GM23338 (cell line): ENCODE data around the gene TSHZ3. TPM values are rescaled to one million over a fixed set of nuclear protein-coding genes. Genes with fewer than 3 reads are reported as not detected.

Source experiments
- ATAC-seq: fragments of 200-7000 bp; cut with Tn5 transposase; 3 replicates; pipeline ENCODE4 v1.9.1; 2020
- DNase-seq: peaks from one replicate; pipeline ENCODE4 v3.0.0-alpha.2; 2015; ENCODE audit warnings: low spot score
- H2AFZ ChIP-seq: fragments of 200-600 bp; sonication (generic); 2 replicates; pipeline ENCODE4 v1.8.0; 2016; ENCODE audit warnings: antibody characterized with exemption, mild to moderate bottlenecking, moderate library complexity
- H3F3A ChIP-seq: fragments of 200-600 bp; sonication (generic); replicated peaks from 2 replicates; pipeline ENCODE4 v1.8.0; 2017; ENCODE audit warnings: antibody characterized with exemption, mixed run types, low read depth
- H3K27ac ChIP-seq: fragments of 200-600 bp; sonication (generic); 2 replicates; pipeline ENCODE4 v1.6.1; 2016; ENCODE audit warnings: low read depth
- H3K27me3 ChIP-seq: fragments of 200-600 bp; sonication (generic); 2 replicates; pipeline ENCODE4 v1.8.0; 2016; ENCODE audit warnings: mild to moderate bottlenecking, mixed run types, moderate library complexity; ENCODE audit not compliant: insufficient read depth
- H3K36me3 ChIP-seq: fragments of 200-600 bp; sonication (generic); 2 replicates; pipeline ENCODE4 v1.8.0; 2016; ENCODE audit warnings: mild to moderate bottlenecking; ENCODE audit not compliant: insufficient read depth
- H3K4me1 ChIP-seq: fragments of 200-600 bp; sonication (generic); 2 replicates; pipeline ENCODE4 v1.8.0; 2016; ENCODE audit warnings: mild to moderate bottlenecking, moderate library complexity; ENCODE audit not compliant: insufficient read depth
- H3K4me2 ChIP-seq: fragments of 200-600 bp; sonication (generic); 2 replicates; pipeline ENCODE4 v1.7.1; 2017; ENCODE audit warnings: mixed run types
- H3K4me3 ChIP-seq: fragments of 200-600 bp; sonication (generic); 2 replicates; pipeline ENCODE4 v1.6.1; 2016; ENCODE audit warnings: mixed run types
- H3K79me2 ChIP-seq: fragments of 200-600 bp; sonication (generic); replicated peaks from 2 replicates; pipeline ENCODE4 v1.8.0; 2017; ENCODE audit warnings: mild to moderate bottlenecking; ENCODE audit not compliant: insufficient read depth
- H3K9me2 ChIP-seq: fragments of 200-600 bp; sonication (generic); 2 replicates; pipeline ENCODE4 v1.8.0; 2017; ENCODE audit not compliant: insufficient read depth
- H4K20me1 ChIP-seq: fragments of 200-600 bp; sonication (generic); replicated peaks from 2 replicates; pipeline ENCODE4 v1.8.0; 2017; ENCODE audit warnings: mild to moderate bottlenecking; ENCODE audit not compliant: insufficient read depth
- H3K27ac Mint-ChIP-seq: 2 replicates; pipeline ENCODE4 v1.8.0; 2020; ENCODE audit warnings: inconsistent platforms, mild to moderate bottlenecking, moderate library complexity, mixed read lengths
- H3K27me3 Mint-ChIP-seq: 3 replicates; pipeline ENCODE4 v1.8.0; 2022; ENCODE audit warnings: low read depth, mild to moderate bottlenecking, moderate library complexity, mixed read lengths, inconsistent platforms; ENCODE audit not compliant: insufficient read depth, poor library complexity
- H3K36me3 Mint-ChIP-seq: 3 replicates; pipeline ENCODE4 v1.8.0; 2021; ENCODE audit warnings: low read depth, mild to moderate bottlenecking, inconsistent platforms, moderate library complexity, mixed read lengths
- H3K4me1 Mint-ChIP-seq: 3 replicates; pipeline ENCODE4 v1.8.0; 2020; ENCODE audit warnings: mild to moderate bottlenecking, inconsistent platforms, mixed read lengths
- H3K4me3 Mint-ChIP-seq: 3 replicates; pipeline ENCODE4 v1.8.0; 2021; ENCODE audit warnings: moderate library complexity, mild to moderate bottlenecking, inconsistent platforms, mixed read lengths
- H3K9me3 Mint-ChIP-seq: 3 replicates; pipeline ENCODE4 v1.8.0; 2020; ENCODE audit warnings: moderate library complexity, mild to moderate bottlenecking, inconsistent platforms, mixed read lengths
- CTCF ChIP-seq, 2 experiments: fragments of 200-600 bp in 1 of 2; sonication (generic) in 1 of 2; conservative IDR thresholded peaks; 2 replicates each; pipeline versions ENCODE4 v1.5.1 to v1.6.1; 2016 to 2017; ENCODE audit warnings: antibody characterized with exemption in 2 of 2, low read depth in 2 of 2, mild to moderate bottlenecking in 2 of 2, moderate library complexity in 1 of 2
- ETS1 ChIP-seq: IDR thresholded peaks from 2 replicates; pipeline ENCODE4 v1.6.1; 2016; ENCODE audit warnings: antibody characterized with exemption
- JUNB ChIP-seq: IDR thresholded peaks from one replicate; pipeline ENCODE4 v1.6.1; 2016; ENCODE audit warnings: antibody characterized with exemption; ENCODE audit not compliant: unreplicated experiment
- NANOG ChIP-seq: IDR thresholded peaks from 2 replicates; pipeline ENCODE4 v1.6.1; 2016; ENCODE audit warnings: antibody characterized with exemption, borderline replicate concordance
- POLR2AphosphoS5 ChIP-seq: IDR thresholded peaks from 2 replicates; pipeline ENCODE4 v1.6.1; 2016; ENCODE audit warnings: antibody characterized with exemption, low read depth
- STAT1 ChIP-seq: IDR thresholded peaks from one replicate; pipeline ENCODE4 v1.6.1; 2016; ENCODE audit warnings: antibody characterized with exemption; ENCODE audit not compliant: unreplicated experiment
- ZNF114 ChIP-seq: fragments of 250-450 bp; sonication (Bioruptor Pico); IDR thresholded peaks from 2 replicates; pipeline ENCODE4 v1.5.0; 2020; ENCODE audit warnings: mild to moderate bottlenecking, moderate library complexity
- ZNF331 ChIP-seq: fragments of 250-450 bp; sonication (Bioruptor Pico); IDR thresholded peaks from 2 replicates; pipeline ENCODE4 v1.5.0; 2020; ENCODE audit warnings: low read depth, mild to moderate bottlenecking, moderate library complexity
- ZNF462 ChIP-seq: fragments of 250-450 bp; sonication (Bioruptor Pico); IDR thresholded peaks from 2 replicates; pipeline ENCODE4 v1.5.0; 2020; ENCODE audit warnings: mild to moderate bottlenecking, moderate library complexity
- polyA plus RNA-seq: library from polyadenylated mRNA; unstranded; fragments of >200 nt; fragmentation: Nextera tagmentation; extraction: Ambion mirVana; gene quantifications from 2 replicates; pipeline ENCODE4 v1.2.1, GENCODE V29; 2016
- total RNA-seq: library from RNA; depleted of rRNA; stranded (reverse); fragments of >200 nt; shearing (Covaris generic); gene quantifications from 2 replicates; pipeline ENCODE4 v1.2.3, GENCODE V29; 2014

The TSHZ3 gene
- total and polyA plus RNA-seq, 2 experiments from 2014 or later, result 3.8 to 8.9 TPM

GRCh38 chr19:31289381-31289880 is 59.8 kb downstream of the TSHZ3 start:
- H3K4me1 Mint-ChIP-seq, result peaks cover 9% of the 10 kb centered on the region; the same call in 2 of the 3 replicates
- H3K4me1 ChIP-seq, result no peaks in the 10 kb centered on the region
- no peak overlapping the region for H3K4me3 ChIP-seq
- no peak overlapping the region for H3K4me2 ChIP-seq
- DNase-seq (no peak), ATAC-seq (no peak)
- no peak overlapping the region for H3K27ac Mint-ChIP-seq
- no peaks in the 10 kb centered on the region for H4K20me1 ChIP-seq
- no peaks in the 10 kb centered on the region for H3K36me3 ChIP-seq
- peaks cover 13% of the 10 kb centered on the region for H3K79me2 ChIP-seq
- TF ChIP-seq JUNB, result no peak
- no peak for TF ChIP-seq NANOG
- no peak for TF ChIP-seq ZNF462
- no peak for TF ChIP-seq ZNF114
- no peak for TF ChIP-seq ZNF331 (CRISPR knock-in tag)
- no peak overlapping the region for H3K4me3 Mint-ChIP-seq
- no peak overlapping the region for H3K27ac ChIP-seq
- no peaks in the 10 kb centered on the region for H3K9me3 Mint-ChIP-seq
- no peaks in the 10 kb centered on the region for H3K36me3 Mint-ChIP-seq
- H2AFZ ChIP-seq, result no peak overlapping the region
- H3K27me3 ChIP-seq, result no peaks in the 10 kb centered on the region
- H3K27me3 Mint-ChIP-seq, result peaks cover 7% of the 10 kb centered on the region
- H3F3A ChIP-seq, result no peaks in the 10 kb centered on the region
- H3K9me2 ChIP-seq, result peaks cover 7% of the 10 kb centered on the region; the same call in 1 of the 2 replicates

GRCh38 chr19:31286491-31286890 is 62.7 kb downstream of the TSHZ3 start:
- peaks cover 8% of the 10 kb centered on the region; the same call in 1 of the 2 replicates for H3K79me2 ChIP-seq
- H2AFZ ChIP-seq, result no peak overlapping the region
- H3K4me1 ChIP-seq, result peaks cover 5% of the 10 kb centered on the region; the same call in 1 of the 2 replicates
- H3K4me1 Mint-ChIP-seq, result peaks cover 30% of the 10 kb centered on the region
- H3K36me3 Mint-ChIP-seq, result no peaks in the 10 kb centered on the region
- no peak for ATAC-seq
- H3K27ac Mint-ChIP-seq, result no peak overlapping the region
- H4K20me1 ChIP-seq, result no peaks in the 10 kb centered on the region
- H3K36me3 ChIP-seq, result no peaks in the 10 kb centered on the region
- H3F3A ChIP-seq, result no peaks in the 10 kb centered on the region
- no peaks in the 10 kb centered on the region for H3K9me3 Mint-ChIP-seq
- no peaks in the 10 kb centered on the region for H3K9me2 ChIP-seq
- H3K27me3 ChIP-seq, result no peaks in the 10 kb centered on the region
- H3K4me2 ChIP-seq, result no peak overlapping the region
- DNase-seq, result no peak
- no peak overlapping the region for H3K4me3 Mint-ChIP-seq
- H3K27ac ChIP-seq, result no peak overlapping the region
- H3K4me3 ChIP-seq, result no peak overlapping the region
- H3K27me3 Mint-ChIP-seq, result peaks cover 8% of the 10 kb centered on the region
- no peak for TF ChIP-seq ZNF331 (CRISPR knock-in tag)
- no peak for TF ChIP-seq CTCF (conservative IDR thresholded peaks at IDR 0.05; ENCODE audit: low read depth in 2 of 2)
- no peak for TF ChIP-seq ETS1
- TF ChIP-seq POLR2AphosphoS5, result no peak
- TF ChIP-seq STAT1, result no peak
